Lower lobe of right lung (tissue), 2 donors: ENCODE measurements around the gene FILIP1L. TPM values are rescaled to one million over a fixed set of nuclear protein-coding genes. Genes with fewer than 3 reads are reported as not detected.
A peak's percentile ranks its signal among the peaks of the same experiment; 100 is the strongest.

Experiments
- ATAC-seq, 2 donors: fragments of 200-7000 bp; cut with Tn5 transposase; one replicate each; pipeline ENCODE4 v1.9.1; 2020 to 2022; ENCODE audit warnings: mild to moderate bottlenecking in 2 of 2, moderate library complexity in 2 of 2
- DNase-seq: peaks from one replicate; pipeline ENCODE4 v3.0.0-alpha.2; 2020
- H3K27ac ChIP-seq: fragments of 200-600 bp; one replicate; pipeline ENCODE4 v1.8.0; 2022
- H3K27me3 ChIP-seq: fragments of 200-600 bp; one replicate; pipeline ENCODE4 v1.8.0; 2022; ENCODE audit warnings: low read depth
- H3K36me3 ChIP-seq: fragments of 200-600 bp; one replicate; pipeline ENCODE4 v1.8.0; 2022; ENCODE audit warnings: mild to moderate bottlenecking
- H3K4me1 ChIP-seq: fragments of 200-600 bp; one replicate; pipeline ENCODE4 v1.8.0; 2022
- H3K4me3 ChIP-seq: fragments of 200-600 bp; one replicate; pipeline ENCODE4 v1.8.0; 2022; ENCODE audit warnings: mild to moderate bottlenecking
- H3K9me3 ChIP-seq: fragments of 200-600 bp; one replicate; pipeline ENCODE4 v1.8.0; 2022
- intact Hi-C: fragments of 100-400 bp; cut with DNase I; formaldehyde crosslinking; loops from one replicate; pipeline ENCODE4 v1.11.0; 2022
- total RNA-seq: library from RNA; stranded (reverse); fragmentation: NEBNext Ultra II Directional; extraction: Animal tissue kit (Norgen Biotek cat#: 25700); gene quantifications from one replicate; pipeline ENCODE4 v1.2.1, GENCODE V29; 2021
- TF ChIP-seq, protein P1 (sequence below): fragments of 200-600 bp; IDR thresholded peaks from one replicate; pipeline ENCODE4 v1.8.0; 2022; ENCODE audit warnings: antibody characterized with exemption, mild to moderate bottlenecking
- donor health status: DM: no; HTN: yes; CAD: no; lungs with severe emphysema.

The FILIP1L gene
- total RNA-seq, 1 donor from 2014 or later: 25.0 TPM

DNA sequence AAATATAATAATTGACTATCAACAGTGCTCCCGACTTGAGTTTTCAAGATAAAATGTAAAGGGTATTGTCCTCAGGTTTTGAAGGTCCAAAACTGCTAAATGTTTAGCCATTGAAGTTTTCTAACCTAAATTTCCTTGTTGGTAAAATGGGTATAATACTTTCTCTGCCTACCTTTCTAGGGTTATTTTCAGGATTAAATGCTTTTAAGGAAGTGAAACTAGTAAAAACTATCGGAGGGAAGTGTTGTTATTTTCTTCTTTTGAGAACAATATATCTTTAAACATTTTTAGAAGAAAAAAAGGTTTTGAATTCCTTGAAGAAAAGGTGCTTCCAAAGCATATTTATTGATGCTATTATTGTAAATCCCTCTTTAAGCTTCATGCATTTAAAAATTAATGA lies 67.3 kb downstream of the FILIP1L start:
- TF ChIP-seq, protein P1, sequence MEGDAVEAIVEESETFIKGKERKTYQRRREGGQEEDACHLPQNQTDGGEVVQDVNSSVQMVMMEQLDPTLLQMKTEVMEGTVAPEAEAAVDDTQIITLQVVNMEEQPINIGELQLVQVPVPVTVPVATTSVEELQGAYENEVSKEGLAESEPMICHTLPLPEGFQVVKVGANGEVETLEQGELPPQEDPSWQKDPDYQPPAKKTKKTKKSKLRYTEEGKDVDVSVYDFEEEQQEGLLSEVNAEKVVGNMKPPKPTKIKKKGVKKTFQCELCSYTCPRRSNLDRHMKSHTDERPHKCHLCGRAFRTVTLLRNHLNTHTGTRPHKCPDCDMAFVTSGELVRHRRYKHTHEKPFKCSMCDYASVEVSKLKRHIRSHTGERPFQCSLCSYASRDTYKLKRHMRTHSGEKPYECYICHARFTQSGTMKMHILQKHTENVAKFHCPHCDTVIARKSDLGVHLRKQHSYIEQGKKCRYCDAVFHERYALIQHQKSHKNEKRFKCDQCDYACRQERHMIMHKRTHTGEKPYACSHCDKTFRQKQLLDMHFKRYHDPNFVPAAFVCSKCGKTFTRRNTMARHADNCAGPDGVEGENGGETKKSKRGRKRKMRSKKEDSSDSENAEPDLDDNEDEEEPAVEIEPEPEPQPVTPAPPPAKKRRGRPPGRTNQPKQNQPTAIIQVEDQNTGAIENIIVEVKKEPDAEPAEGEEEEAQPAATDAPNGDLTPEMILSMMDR: no peak
- Histone ChIP-seq H3K9me3 (no peaks in the 10 kb centered on the region), H3K27ac (peak overlapping the region; percentile 0), H3K27me3 (no peaks in the 10 kb centered on the region), H3K4me3 (no peak overlapping the region), H3K36me3 (no peaks in the 10 kb centered on the region), H3K4me1 (peaks cover 36% of the 10 kb centered on the region)
- intact Hi-C loops: no loop called here
- no peak for ATAC-seq
- no peak for DNase-seq

GRCh38 chr3:100045696-100046095 lies 68.6 kb downstream of the FILIP1L start:
- peak overlapping the region; percentile 29 for H3K27ac ChIP-seq

DNA sequence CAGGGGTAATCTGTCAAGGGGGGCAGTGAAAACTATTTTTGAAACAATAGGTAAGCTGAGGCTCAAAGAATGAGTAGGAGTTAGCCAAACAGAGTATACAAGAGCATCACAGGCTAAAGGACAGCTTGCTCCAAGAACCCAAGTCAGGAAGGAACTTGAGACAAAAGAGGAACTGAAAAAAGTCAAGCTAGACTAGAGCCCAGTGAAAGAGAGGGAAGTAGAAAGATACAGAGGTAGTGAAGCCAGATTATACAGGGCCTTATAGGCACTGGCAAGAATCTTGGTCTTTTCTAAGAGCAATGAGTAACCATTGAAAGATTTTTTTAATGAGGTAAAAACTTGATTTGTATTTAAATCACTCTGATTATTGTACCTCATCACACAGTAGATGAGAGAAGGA lies 69.9 kb downstream of the FILIP1L start:
- DNase-seq (no peak), ATAC-seq (peak; percentile 39 to 59)
- Histone ChIP-seq H3K27me3 (no peaks in the 10 kb centered on the region), H3K36me3 (no peaks in the 10 kb centered on the region), H3K9me3 (no peaks in the 10 kb centered on the region), H3K4me3 (no peak overlapping the region), H3K27ac (peak overlapping the region; percentile 2), H3K4me1 (peaks cover 57% of the 10 kb centered on the region)
- intact Hi-C loops: no loop called here
- TF ChIP-seq, protein P1: no peak

More at GRCh38 chr3:100045696-100046095, 68.6 kb downstream of the FILIP1L start:
- Histone ChIP-seq H3K9me3 (no peaks in the 10 kb centered on the region), H3K36me3 (no peaks in the 10 kb centered on the region), H3K4me3 (no peak overlapping the region), H3K4me1 (peaks cover 46% of the 10 kb centered on the region), H3K27me3 (no peaks in the 10 kb centered on the region)
- intact Hi-C loops: no loop called here
- DNase-seq: no peak
- ATAC-seq: peak; percentile 30 to 70
- TF ChIP-seq, protein P1: no peak

DNA sequence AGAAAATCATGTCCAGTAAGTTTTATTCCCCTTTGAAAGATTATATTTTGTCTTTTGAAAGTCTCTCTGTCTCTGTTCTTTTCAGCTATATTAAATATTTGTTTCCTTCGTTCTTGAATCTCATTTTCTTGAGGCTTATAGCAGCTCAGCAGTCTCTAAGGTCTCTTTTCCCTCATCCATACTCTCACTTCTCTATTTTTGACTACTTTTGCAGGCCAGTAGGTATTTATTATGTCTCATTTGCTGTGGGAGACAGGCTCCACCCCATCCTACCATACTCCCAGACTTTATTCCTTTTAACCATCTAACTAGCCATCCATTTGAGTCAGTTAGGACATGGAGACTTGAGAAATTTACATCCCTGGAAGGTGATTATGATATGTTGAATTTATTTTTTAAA lies 71.0 kb downstream of the FILIP1L start:
- intact Hi-C loops: no loop called here
- no peak for ATAC-seq
- TF ChIP-seq, protein P1: no peak
- Histone ChIP-seq H3K36me3 (no peaks in the 10 kb centered on the region), H3K9me3 (no peaks in the 10 kb centered on the region), H3K27me3 (no peaks in the 10 kb centered on the region), H3K4me1 (peaks cover 55% of the 10 kb centered on the region), H3K27ac (peak overlapping the region; percentile 82), H3K4me3 (no peak overlapping the region)
- no peak for DNase-seq

DNA sequence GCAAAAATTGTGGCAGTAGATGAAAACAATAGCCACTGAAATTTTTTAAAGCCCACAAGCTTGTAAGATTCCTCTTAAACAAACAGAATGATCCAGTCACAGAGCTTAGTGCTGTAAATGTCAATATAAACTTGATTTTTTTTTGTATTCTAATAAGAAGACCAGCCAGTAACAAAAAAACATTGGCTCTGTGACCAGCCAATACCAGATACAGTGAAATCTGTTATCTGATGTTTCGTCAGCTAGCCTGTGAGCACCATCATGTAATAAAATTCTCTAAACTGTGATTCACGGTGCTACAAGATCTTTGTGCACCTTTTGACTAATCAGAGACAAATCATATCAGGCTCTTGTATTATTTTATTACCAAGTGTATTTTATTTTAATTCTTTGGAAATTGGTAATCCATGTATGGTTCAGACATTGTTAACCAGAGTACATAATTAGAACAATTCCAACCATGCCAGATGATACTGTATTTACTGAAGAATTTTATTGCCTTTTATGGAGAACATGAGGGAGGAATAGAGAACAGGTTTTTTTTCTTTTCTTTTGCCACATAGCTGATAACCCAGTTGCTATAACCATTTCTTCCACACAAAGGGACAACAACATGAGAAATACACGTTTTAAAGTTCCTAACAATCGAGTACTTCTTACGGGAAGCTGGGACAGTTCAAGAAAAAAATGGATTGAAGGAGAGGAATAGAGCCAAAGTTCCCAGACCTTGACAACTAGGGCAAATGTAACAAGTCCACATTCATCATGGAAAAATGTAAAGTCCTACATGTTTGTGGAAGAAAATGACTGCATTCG lies 71.9 kb downstream of the FILIP1L start:
- intact Hi-C loops: no loop called here
- Histone ChIP-seq H3K27ac (peak overlapping the region; percentile 82), H3K4me3 (no peak overlapping the region), H3K4me1 (peaks cover 46% of the 10 kb centered on the region), H3K27me3 (no peaks in the 10 kb centered on the region), H3K9me3 (no peaks in the 10 kb centered on the region), H3K36me3 (no peaks in the 10 kb centered on the region)
- ATAC-seq (peak in 1 of 2 donors; percentile 40), DNase-seq (no peak)
- TF ChIP-seq, protein P1: no peak
